ENCODE results near the gene ICAM3. TPM values are rescaled to one million over a fixed set of nuclear protein-coding genes. Genes with fewer than 3 reads are reported as not detected.

Gene ICAM3
- total RNA-seq, 2 donors from 2014 or later = 27.2 to 31.8 TPM

DNA sequence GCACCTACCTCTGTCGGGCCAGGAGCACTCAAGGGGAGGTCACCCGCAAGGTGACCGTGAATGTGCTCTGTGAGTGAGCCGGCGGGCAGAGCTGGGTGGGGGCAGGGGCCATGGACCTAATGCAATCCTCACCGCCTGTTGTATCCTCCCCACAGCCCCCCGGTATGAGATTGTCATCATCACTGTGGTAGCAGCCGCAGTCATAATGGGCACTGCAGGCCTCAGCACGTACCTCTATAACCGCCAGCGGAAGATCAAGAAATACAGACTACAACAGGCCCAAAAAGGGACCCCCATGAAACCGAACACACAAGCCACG, 54.5 kb downstream of the ICAM3 start:
- H3K4me3 ChIP-seq = no peak overlapping the region
- no peak overlapping the region for H3K9ac ChIP-seq (ENCODE audit: low read depth in 2 of 2, low read length in 2 of 2)
- intact Hi-C loops (cut with DNase I) = no loop called here
- peaks cover 23% of the 10 kb centered on the region for H3K4me1 ChIP-seq
- DNase-seq = no peak
- H3K36me3 ChIP-seq = no peaks in the 10 kb centered on the region
- peaks cover 24% of the 10 kb centered on the region for H3K27me3 ChIP-seq
- TF ChIP-seq, protein P1, sequence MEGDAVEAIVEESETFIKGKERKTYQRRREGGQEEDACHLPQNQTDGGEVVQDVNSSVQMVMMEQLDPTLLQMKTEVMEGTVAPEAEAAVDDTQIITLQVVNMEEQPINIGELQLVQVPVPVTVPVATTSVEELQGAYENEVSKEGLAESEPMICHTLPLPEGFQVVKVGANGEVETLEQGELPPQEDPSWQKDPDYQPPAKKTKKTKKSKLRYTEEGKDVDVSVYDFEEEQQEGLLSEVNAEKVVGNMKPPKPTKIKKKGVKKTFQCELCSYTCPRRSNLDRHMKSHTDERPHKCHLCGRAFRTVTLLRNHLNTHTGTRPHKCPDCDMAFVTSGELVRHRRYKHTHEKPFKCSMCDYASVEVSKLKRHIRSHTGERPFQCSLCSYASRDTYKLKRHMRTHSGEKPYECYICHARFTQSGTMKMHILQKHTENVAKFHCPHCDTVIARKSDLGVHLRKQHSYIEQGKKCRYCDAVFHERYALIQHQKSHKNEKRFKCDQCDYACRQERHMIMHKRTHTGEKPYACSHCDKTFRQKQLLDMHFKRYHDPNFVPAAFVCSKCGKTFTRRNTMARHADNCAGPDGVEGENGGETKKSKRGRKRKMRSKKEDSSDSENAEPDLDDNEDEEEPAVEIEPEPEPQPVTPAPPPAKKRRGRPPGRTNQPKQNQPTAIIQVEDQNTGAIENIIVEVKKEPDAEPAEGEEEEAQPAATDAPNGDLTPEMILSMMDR (IDR thresholded peaks at IDR 0.05) = no peak
- H3K9me3 ChIP-seq = no peaks in the 10 kb centered on the region
- H3K27ac ChIP-seq = no peak overlapping the region

DNA sequence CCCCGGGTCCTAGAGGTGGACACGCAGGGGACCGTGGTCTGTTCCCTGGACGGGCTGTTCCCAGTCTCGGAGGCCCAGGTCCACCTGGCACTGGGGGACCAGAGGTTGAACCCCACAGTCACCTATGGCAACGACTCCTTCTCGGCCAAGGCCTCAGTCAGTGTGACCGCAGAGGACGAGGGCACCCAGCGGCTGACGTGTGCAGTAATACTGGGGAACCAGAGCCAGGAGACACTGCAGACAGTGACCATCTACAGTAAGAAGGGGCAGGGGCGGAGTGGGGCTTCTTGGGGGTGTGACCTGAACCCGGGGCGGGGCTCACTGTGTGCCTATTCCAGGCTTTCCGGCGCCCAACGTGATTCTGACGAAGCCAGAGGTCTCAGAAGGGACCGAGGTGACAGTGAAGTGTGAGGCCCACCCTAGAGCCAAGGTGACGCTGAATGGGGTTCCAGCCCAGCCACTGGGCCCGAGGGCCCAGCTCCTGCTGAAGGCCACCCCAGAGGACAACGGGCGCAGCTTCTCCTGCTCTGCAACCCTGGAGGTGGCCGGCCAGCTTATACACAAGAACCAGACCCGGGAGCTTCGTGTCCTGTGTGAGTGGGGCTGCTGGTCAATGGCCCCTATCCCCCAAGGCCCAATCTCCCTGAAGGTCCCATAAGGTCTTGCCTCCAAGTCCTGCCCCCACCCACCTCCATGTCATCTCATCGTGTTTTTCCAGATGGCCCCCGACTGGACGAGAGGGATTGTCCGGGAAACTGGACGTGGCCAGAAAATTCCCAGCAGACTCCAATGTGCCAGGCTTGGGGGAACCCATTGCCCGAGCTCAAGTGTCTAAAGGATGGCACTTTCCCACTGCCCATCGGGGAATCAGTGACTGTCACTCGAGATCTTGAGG, 55.1 kb downstream of the ICAM3 start:
- no peak for DNase-seq
- intact Hi-C loops (cut with DNase I) = no loop called here
- Histone ChIP-seq H3K27ac (no peak overlapping the region), H3K9me3 (no peaks in the 10 kb centered on the region), H3K36me3 (no peaks in the 10 kb centered on the region), H3K9ac (ENCODE audit: low read depth in 2 of 2, low read length in 2 of 2) (no peak overlapping the region), H3K4me3 (no peak overlapping the region), H3K27me3 (peaks cover 18% of the 10 kb centered on the region), H3K4me1 (peaks cover 17% of the 10 kb centered on the region)
- TF ChIP-seq, protein P1 (IDR thresholded peaks at IDR 0.05) = no peak

Other genes starting within 250 kb of the ICAM3 start
- gene ANGPTL6, start 236.9 kb downstream of the ICAM3 start, total RNA-seq = under 1 TPM in 1 of 2 donors, not detected in 1; 0.21 TPM
- gene PPAN, start 233.3 kb downstream of the ICAM3 start, total RNA-seq = 10 to 100 TPM; 21.6 to 53.8 TPM
- 10 to 100 TPM in 1 of 2 donors, 1 to 10 TPM in 1; 7.6 to 16.7 TPM for gene P2RY11, start 227.9 kb downstream of the ICAM3 start, total RNA-seq
- gene EIF3G, start 219.7 kb downstream of the ICAM3 start, total RNA-seq = 100 to 1,000 TPM; 141 to 202 TPM
- 100 to 1,000 TPM in 1 of 2 donors, 10 to 100 TPM in 1; 36.3 to 139 TPM for gene DNMT1, start 144.7 kb downstream of the ICAM3 start, total RNA-seq
- 1 to 10 TPM; 2.4 to 5.2 TPM for gene S1PR2, start 108.3 kb downstream of the ICAM3 start, total RNA-seq
- gene MRPL4, start 87.4 kb downstream of the ICAM3 start, total RNA-seq = 100 to 1,000 TPM in 1 of 2 donors, 10 to 100 TPM in 1; 48.9 to 116 TPM
- gene ICAM1, start 68.5 kb downstream of the ICAM3 start, total RNA-seq = 10 to 100 TPM in 1 of 2 donors, 1 to 10 TPM in 1; 3.5 to 13.1 TPM
- gene ICAM4, start 52.7 kb downstream of the ICAM3 start, total RNA-seq = under 1 TPM; 0.19 to 0.37 TPM
- 1 to 10 TPM in 1 of 2 donors, under 1 TPM in 1; 0.74 to 1.3 TPM for gene ICAM5, start 49.7 kb downstream of the ICAM3 start, total RNA-seq
- gene ZGLP1, start 29.8 kb downstream of the ICAM3 start, total RNA-seq = 1 to 10 TPM in 1 of 2 donors, under 1 TPM in 1; 0.96 to 5.1 TPM
- gene FDX2, start 23.6 kb downstream of the ICAM3 start, total RNA-seq = 10 to 100 TPM; 10.7 to 19.8 TPM
- 100 to 1,000 TPM in 1 of 2 donors, 10 to 100 TPM in 1; 67.1 to 101 TPM for gene RAVER1, start 6.1 kb downstream of the ICAM3 start, total RNA-seq
- 100 to 1,000 TPM in 1 of 2 donors, 10 to 100 TPM in 1; 76.3 to 148 TPM for gene TYK2, start 40.9 kb upstream of the ICAM3 start, total RNA-seq
- 100 to 1,000 TPM; 128 to 286 TPM for gene CDC37, start 63.9 kb upstream of the ICAM3 start, total RNA-seq
- 10 to 100 TPM in 1 of 2 donors, 1 to 10 TPM in 1; 8.6 to 13.8 TPM for gene PDE4A, start 80.9 kb upstream of the ICAM3 start, total RNA-seq
- 10 to 100 TPM; 53.2 to 87.3 TPM for gene KEAP1, start 163.7 kb upstream of the ICAM3 start, total RNA-seq
- not detected for gene S1PR5, start 177.8 kb upstream of the ICAM3 start, total RNA-seq
- 10 to 100 TPM; 69.0 to 89.9 TPM for gene ATG4D, start 204.3 kb upstream of the ICAM3 start, total RNA-seq
- gene KRI1, start 226.4 kb upstream of the ICAM3 start, total RNA-seq = 10 to 100 TPM; 11.0 to 27.2 TPM
- gene CDKN2D, start 229.4 kb upstream of the ICAM3 start, total RNA-seq = 10 to 100 TPM; 11.1 to 13.4 TPM
- gene AP1M2, start 247.7 kb upstream of the ICAM3 start, total RNA-seq = 100 to 1,000 TPM; 149 to 172 TPM

Measured in colonic mucosa (tissue), 4 donors.